Heart left ventricle (tissue), 13 donors: ENCODE results near the gene CHID1.

Experiments
- POLR2A ChIP-seq, 2 donors: fragments of 450-650 bp; IDR thresholded peaks; one replicate each; pipeline ENCODE4 v1.6.1; 2017; ENCODE audit warnings: antibody characterized with exemption in 2 of 2, mild to moderate bottlenecking in 2 of 2, moderate library complexity in 2 of 2
- TF ChIP-seq, protein P1 (sequence below), 12 donors: fragments of 200-600 bp; sonication (generic) in 4 of 12; IDR thresholded peaks; one replicate each; pipeline versions ENCODE4 v1.5.0 to v1.8.0; 2018 to 2022; ENCODE audit warnings: antibody characterized with exemption in 12 of 12, mild to moderate bottlenecking in 5 of 12
- donor health status: ischemic (EF 13 %, LVEDD 7.1; RV severe dilation, severe dysfunction).
- donor health status: DM: no; HTN: yes; CAD: no.
- donor health status: DM: no; HTN: no; CAD: no.
- donor health status: ischemic (EF 25% LVEDD 6.9; RV normal size, moderate dysfunction).
- donor health status: ischemic (EF 25% LVEDD 5.7; RV mildly dilated, moderate dysfunction).
- donor health status: ischemic (EF 35%, LVEDD 5.7; RV mildly dilated, moderate dysfunction).
- donor health status: nonischemic (EF 11% LVEDD 7.7; RV severe dilation, severe dysfunction).
- donor health status: DM: yes; HTN: yes; CAD: no.
- donor health status: PGD.
- donor health status: ischemic (EF 29% LVEDD 5.4; RV normal size, mild dysfunction).
- donor health status: nonischemic (EF 23%, LVEDD 6.1; RV moderate dilation, normal function).

DNA sequence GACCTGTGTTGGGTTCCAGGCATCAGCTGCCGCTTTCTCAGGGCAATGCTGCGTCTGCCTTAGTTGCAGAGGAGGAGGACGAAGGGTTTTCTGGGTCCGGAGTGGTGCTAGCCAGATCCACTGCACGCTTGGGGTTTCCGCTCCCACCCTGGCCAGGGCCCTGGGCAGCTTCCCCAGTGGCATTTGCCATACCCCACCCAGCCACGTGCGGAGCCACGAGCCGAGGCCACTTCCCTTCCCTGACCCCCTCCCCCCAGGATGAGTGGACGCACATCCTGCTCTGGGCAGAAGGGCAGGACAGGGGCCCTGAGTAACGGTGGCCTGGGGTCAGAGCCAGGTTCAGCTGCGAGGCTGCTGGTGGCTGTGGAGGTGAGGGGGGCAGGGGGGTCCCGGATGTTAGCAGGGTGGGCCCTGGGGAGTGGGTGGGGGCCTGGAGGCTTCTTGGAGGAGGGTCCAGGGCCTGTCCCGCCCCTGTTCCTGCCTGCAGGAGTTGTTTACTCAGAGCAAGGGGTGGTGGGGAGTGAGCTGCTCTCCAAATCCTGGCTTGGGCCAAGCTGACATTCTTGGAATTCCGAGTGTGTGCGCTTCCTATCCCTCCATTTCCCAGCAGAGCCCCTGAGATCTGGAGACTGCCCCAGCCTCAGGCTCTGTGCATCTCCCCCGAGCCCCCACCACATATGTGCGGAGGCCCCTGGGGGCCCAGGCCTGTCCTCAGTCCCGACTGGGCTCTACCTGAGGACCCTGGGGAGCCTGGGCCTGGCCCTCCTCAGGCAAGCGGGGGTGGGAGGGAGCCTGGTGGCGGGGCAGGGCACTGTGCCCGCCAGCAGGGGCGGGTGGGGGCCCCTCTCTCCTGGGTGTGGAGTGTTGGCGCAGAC lies 66.6 kb downstream of the CHID1 start:
- TF ChIP-seq, protein P1, sequence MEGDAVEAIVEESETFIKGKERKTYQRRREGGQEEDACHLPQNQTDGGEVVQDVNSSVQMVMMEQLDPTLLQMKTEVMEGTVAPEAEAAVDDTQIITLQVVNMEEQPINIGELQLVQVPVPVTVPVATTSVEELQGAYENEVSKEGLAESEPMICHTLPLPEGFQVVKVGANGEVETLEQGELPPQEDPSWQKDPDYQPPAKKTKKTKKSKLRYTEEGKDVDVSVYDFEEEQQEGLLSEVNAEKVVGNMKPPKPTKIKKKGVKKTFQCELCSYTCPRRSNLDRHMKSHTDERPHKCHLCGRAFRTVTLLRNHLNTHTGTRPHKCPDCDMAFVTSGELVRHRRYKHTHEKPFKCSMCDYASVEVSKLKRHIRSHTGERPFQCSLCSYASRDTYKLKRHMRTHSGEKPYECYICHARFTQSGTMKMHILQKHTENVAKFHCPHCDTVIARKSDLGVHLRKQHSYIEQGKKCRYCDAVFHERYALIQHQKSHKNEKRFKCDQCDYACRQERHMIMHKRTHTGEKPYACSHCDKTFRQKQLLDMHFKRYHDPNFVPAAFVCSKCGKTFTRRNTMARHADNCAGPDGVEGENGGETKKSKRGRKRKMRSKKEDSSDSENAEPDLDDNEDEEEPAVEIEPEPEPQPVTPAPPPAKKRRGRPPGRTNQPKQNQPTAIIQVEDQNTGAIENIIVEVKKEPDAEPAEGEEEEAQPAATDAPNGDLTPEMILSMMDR (IDR thresholded peaks at IDR 0.05) = peak in 2 of 12 donors; percentile 11
- peak in 1 of 2 donors; percentile 42 for TF ChIP-seq POLR2A (IDR thresholded peaks at IDR 0.05)
